NCI-H2171 (cell line): ENCODE results near the gene FBXO21.
"Not testable (repeated sequence)": the region's sequence is repeated elsewhere in the genome, so short reads cannot be mapped to it uniquely, and the experiment has no call there.

Source experiments
- DNase-seq: peaks from one replicate; lab custom pipeline; 2025; lab: John Stamatoyannopoulos, UW

Gene FBXO21

DNA sequence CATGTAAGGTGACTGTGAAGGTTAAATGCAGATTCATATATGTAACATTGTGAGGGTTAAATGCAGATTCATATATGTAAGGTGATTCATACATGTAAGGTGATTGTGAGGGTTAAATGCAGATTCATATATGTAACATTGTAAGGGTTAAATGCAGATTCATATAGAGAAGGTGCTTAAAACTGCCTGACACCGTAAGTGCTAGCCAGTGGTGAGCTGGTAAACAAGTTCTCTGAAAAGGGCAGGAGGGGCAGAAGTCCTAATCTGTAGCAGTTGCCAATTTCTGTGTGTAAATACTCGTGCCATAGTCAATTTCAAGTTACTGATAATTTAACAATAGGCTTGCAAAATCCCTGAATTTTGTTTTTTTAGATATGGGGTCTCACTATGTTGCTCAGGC is 86.3 kb downstream of the FBXO21 start:
- not testable (repeated sequence) for DNase-seq

DNA sequence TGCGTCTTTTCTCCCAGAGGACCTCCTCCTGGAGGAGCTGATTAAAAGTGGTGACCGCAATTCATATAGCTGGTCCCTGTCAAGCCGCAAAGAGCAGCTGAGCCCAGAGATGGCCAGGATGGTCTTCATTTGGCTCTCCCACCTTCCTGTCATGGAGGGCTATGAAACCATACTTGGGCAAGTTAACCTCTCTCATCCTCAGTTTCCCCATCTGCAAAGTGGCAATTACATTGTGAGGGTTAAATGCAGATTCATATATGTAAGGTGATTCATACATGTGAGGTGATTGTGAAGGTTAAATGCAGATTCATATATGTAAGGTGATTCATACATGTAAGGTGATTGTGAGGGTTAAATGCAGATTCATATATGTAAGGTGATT is 87.5 kb downstream of the FBXO21 start:
- DNase-seq: no peak

DNA sequence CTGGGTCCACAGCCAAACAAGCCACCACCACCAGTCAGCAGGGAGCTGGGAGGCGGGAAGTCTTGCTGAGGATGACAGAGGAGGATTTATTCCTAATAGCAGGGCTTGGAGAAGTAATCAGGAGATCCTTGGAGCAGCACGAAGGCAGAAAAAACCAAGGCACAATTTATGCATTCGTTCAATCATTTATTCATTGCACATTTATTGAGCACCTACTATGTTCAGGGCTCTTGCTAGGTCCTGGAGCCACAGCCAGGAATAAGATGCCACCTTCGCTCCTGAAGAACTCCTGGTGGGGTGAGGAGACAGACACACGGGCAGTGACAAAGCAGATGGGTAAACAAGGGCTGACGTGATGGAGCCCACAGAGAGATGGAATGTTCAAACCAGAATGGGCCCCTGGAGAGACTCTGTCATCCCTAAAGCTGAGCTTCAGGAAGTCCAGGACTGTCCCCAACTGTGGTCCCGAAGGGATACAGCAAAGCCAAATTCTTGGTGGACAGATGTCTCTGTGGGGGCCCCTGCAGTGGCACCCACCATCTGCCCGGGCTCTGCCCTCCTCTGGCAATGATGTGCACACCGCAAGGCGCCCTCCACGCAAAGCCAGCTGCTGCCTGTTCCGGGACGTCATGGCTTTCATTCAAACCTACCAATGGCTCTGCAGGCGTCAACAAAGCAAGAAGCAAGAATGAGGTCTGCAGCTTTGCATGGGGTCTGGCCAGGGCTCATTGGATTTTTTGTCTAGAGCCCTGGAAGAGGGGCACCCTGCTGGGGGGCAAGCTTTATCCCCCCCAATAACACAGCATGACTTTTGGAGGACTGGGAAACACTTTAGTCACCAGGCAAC is 88.1 kb downstream of the FBXO21 start:
- peak; percentile 25 for DNase-seq

DNA sequence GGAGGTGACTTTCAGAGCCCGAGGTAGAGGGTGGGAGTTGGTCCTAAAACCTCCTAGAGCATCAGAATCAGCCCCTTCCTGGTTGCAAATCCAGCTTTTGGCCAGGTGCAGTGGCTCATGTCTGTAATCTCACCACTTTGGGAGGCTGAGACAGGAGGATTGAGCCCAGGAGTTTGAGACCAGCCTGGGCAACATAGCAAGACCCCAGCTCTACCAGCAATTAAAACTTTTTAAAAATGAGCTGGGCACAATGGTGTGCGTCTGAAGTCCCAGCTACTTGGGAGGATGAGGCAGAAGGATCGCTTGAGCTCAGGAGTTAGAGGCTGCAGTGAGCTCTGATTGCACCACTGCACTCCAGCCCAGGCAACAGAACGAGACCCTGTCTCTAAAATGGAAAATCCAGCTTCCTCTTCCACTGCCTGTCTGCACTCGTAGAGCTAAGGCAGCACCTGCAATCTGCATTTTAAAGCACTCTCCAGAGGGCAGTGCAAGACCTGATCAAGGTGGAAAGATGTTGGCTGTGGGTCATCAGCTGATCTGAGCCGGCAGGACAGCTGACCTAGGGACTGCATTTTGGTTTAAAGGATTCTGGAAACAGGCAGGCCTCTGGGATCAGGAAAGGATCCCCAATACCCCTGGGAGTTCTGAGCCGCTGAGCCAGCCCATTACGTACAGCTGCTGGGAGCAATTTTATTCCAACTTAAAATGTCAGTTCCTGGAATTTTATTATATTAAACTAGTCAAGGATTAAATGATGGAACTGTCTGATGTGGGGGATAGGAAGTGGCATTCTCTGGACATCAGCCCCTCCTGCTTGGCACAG is 89.2 kb downstream of the FBXO21 start:
- peak; percentile 13 for DNase-seq

DNA sequence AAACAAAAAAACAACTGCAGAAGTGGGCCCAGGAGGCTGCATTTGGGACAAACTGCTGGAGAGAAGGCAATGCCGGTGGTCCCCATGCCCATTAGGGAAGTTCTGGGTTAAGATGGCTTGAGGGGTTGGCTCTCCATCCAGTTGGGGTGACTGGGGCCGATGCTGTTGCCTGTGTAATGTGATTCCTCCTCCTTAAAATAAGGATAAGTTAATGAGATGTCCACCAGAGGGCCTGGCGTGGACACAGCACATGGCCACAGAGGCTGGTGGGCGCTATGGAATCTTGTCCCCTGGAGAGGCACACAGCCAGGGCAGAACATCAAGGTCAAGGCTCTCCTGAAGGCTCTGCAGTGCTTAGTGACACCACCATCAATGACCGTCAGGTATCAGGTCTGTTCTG is 90.0 kb downstream of the FBXO21 start:
- DNase-seq: no peak

DNA sequence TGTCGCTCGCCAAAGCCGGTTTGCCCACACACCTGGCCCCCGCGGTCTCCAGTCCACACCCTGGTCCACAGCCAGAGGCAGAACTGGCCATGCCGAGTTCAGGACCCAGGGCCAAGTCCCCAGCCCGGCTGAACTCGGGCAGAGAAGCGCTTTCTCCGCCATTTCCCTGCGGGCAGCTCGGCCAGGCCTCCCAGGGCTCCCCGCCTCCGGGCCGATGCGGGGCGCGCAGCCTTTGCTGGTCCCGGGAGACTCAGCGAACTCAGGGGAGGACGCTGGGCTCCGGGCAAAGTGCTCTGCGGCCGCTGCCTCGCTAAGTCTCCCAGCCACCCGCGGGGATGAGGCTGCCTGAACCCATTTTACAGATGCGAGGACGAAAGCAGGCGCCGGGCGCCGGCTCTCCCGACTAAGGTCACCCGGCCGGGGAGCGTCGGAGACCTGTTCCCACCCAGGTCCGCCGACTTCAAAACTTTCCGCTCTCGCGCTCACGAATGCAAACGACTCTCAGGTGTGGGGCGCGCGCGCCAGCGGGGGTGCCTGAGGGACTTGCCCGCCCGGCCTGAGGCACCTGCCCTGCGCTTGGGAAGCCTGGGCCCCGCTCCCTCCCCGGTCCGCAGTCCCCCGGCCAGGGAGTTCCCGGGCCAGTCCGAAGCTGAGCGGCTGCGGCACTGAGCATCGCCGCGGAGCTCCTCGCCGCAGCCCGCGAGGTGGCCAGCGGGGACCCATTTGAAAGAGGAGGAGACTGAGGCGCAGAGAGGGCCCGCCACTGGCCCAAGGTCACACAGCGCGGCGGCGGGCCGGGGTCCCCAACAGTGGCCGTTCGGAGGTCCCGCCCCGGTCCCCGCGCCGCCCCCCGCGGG is 91.7 kb downstream of the FBXO21 start:
- DNase-seq: no peak

DNA sequence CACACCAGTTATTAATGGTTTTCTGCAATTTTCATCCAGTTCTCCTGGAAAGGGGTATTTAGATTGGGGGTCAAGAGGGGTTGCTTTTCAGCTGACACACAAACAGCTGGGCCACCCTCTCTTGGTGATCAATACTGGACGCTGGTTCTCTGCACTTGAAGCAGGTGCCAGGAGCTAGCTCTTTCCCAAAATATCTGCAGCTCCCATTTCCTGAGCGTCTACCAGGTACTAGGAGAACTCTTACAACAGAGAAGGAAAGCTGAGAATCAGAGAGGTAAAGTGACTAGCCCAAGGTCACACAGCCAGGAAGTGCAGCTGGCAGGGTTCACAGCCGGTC is 92.3 kb downstream of the FBXO21 start:
- no peak for DNase-seq

DNA sequence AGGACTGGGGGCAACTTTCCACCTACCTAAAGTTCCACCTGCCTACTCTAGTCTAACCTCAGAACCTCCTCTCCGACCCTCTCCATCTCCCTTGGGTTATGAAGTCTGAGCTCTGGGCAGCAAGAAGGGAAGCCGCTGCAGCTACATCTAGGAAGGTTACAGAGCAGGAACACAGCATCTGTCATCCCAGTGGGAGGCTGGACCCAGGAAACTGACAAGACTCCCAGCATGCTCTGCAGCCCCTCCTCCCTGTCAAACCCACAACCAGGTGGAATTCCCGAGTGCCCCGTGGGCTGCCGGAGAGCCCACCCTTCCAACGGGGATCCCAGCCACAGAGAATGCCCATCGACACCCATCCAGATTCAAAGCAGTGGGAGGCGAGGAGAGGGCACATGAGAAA is 93.1 kb downstream of the FBXO21 start:
- DNase-seq: peak; percentile 37

DNA sequence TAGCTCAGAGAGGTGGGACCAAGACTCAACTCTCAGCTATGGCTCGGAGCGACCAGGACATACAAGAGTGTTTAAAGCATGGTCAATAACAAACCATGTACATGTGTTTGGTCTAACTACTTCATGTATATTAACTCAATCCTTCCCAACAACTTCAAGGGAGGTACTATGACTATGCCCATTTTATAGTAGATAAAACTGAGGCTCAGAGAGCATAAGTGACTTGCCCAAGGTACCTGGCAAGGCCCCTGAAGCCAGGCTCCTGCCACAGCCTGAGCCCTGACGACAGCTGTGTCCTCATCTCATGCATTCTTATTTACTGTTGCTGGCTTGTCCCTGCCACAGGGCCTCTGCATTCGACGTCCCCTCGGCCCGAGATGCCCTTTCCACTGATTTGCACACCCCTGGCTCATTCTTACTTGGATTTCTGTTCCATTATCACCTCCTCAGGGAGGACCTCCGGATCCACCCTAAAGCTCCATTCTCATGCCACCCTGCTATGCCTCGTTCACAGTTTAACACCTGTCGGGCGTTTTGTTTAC is 93.7 kb downstream of the FBXO21 start:
- no peak for DNase-seq

DNA sequence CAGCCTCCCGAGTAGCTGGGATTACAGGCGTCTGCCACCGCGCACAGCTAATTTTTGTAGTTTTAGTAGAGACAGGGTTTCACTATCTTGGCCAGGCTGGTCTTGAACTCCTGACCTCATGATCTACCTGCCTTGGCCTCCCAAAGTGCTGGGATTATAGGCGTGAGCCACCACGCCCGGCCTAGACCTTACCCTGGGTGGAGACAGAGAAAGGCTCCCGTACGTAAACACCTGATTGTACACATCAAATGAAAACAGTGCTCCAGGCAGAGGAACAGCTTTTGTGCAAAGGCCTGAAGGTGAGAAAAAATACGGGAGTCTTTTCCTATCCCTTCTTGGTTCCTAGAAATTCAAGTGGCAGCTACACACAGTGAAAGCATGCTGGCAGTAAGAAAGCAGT is 95.1 kb downstream of the FBXO21 start:
- DNase-seq: not testable (repeated sequence)

DNA sequence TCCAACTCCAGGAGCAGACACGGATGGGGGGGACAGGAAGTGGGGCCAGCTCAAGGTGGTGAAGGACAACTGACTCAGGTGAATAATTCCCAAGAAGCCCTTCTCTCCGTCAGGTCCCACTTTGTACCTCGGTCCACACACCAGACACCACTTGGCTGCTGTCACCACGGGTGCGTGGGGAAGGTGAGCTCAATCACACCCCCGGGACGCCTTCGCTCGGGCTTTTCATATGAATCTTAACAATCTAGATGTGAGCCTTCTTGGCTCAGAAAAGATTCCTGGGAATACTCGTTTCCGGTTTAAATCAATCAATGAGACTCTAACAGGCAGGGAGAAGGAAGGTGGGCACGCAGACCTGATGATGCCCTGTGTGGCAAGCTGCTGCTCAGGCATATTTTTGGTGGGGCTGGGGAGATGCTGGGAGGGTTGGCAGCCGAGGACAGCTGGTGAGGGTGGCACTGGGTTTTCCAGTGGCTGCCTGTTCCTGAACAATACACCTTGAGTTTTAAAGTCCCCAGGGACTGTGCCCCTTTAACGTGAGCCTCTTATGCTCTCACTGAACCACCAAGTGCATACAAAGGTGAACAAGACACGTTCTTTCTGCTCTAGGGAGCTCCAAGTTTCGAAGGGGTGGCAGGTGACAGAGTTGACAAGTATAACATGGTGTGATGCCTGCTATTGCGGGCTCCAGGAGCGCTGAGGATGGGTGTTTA is 96.2 kb downstream of the FBXO21 start:
- DNase-seq: peak; percentile 56

DNA sequence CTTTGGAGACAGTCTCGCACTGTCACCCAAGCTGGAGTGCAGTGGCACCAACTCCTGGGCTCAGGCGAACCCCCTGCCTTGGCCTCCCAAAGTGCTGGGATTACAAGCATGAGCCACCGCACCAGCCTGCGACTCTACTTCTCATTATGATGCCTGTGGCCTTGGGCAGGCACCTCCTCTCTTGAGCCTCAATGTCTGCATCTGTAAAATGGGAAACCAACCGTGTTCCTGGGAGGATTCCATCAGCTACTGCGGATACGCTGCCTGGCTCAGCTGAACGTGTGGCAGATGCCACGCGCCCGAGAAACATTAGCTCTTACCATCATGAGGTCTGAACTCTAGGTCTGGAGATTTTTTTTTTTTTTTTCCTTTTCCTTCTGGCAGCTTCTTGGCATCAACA is 96.8 kb downstream of the FBXO21 start:
- DNase-seq: peak; percentile 54

DNA sequence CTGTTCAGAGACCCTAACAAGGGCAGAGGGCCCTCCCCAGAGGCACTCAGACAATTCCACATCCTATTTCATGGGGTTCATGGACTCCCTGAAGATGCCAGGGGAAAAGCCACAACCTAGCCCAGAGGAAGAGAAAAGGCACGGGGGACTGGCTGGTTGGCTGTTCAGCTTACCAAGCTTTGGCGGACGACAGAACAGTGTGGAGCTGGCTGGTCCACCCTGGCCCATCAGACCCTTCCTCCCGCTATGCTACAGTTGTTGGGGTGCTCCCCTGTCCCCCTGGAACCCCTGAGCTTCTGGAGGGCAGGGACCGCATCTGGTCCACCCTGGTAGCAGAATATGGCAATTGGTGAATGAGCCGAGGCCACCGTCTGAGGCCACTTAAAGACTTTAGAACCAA is 97.4 kb downstream of the FBXO21 start:
- no peak for DNase-seq

DNA sequence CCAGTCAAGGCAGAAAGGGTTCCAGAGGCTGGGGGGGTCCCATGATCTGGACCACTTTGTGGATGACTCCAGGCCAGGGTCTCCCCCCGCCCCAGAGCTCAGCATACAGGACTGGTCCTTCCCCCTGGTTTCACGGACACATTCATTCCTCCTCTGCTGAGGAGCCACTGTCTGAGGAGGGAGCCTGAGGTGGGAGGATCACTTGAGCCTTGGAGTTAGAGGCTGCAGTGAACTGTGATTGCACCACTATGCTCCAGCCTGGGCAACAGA is 97.8 kb downstream of the FBXO21 start:
- no peak for DNase-seq
